NCI-H1105 treated with DMSO at 0.1 percent for 48 hours (cell line): ENCODE data around the gene FNDC8.
"Not testable (repeated sequence)": the region's sequence is repeated elsewhere in the genome, so short reads cannot be mapped to it uniquely, and the experiment has no call there.

Experiments used
- DNase-seq: peaks from one replicate; lab custom pipeline; 2025; lab: John Stamatoyannopoulos, UW

Gene FNDC8

GRCh38 chr17:35121315-35121714 lies at the start of gene FNDC8:
FNDC8 (plus strand) TSS chr17:35121615; CDS start chr17:35121694, 79 bp downstream.
- DNase-seq, result no peak

- DNase-seq, result no peak
Measured at GRCh38 chr17:35073183-35073790, 48.1 kb upstream of the FNDC8 start.

- DNase-seq, result no peak
Measured at GRCh38 chr17:35073991-35074627, 47.3 kb upstream of the FNDC8 start.

GRCh38 chr17:35074711-35075707 lies 46.4 kb upstream of the FNDC8 start:
- DNase-seq, result no peak

DNA sequence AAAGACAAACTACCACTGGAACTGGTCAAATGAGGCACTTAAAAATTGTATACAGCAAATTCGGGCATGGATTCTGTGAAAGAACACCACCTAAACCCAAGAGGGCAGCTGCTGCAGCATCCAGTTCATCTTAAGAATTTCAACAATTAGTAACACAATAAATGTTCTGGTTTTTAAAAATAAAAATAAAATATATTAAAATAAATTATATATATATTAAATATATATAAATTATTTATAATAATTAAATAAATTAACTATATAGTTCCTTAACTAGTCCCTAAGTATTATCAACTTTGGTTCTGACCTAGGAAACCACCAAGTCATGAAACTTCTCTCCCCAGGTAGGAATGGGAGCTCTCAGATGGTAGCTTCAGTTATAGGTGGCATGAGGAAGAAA lies 44.5 kb upstream of the FNDC8 start:
- DNase-seq, result no peak

DNA sequence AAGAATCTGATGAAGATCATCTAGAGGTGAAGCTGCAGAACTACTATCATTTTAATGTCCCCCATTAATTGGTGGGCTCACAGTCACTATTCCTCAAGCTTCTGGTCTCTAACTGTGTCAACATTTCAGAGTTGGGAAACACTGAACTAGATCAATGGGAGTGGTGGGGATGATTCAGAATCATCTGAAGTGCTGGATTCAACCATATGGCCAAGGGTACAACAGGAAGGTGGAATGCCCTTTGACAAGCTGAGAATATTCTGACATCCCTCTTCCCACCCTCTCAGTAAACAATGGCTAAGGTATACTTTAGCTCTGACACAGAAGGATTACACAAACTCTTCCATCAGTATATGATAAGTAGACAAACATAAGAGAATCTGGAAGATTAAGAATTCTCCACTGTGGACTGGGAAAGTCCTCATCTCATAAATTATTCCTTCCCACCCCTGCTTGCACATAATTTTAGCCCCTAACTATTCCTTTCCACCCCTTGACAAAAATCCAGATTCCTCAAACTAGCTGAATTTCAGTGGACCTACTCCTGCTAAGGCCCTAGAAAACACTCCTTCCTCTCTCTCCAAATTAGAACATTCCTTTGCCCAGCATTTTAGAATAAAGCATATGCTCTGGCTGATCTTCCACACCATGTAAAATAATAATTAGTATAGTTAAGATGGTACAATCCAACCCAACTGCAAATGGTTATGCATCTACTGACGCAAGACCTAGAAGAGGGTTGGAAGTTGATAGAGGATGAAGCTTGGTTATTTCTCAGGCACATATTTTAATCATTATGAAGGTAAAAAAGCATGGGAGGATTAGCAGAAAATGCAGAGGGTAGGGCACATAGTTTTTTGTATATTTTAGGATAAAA lies 41.6 kb upstream of the FNDC8 start:
- no peak for DNase-seq

GRCh38 chr17:35080536-35080935 lies 40.9 kb upstream of the FNDC8 start:
- DNase-seq, result no peak

DNA sequence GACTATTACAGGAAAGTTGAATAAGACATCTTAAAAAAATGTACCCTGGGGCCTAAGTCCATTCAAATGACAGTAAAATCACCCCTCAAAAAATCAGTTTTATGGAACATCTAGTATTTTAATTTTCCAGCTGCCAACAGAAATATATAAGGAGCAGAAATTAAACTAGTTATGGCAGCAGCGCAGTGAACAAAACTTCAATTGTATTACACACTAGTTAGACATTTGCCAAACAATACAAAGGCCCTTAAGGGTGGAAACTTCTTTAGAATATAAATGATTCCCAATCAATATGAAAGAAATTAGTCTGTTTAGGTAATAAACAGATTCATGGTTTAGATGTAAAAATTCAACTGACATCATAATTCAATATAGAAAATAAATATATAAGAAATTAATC lies 39.8 kb upstream of the FNDC8 start:
- DNase-seq, result no peak

- peak; percentile 91 for DNase-seq
Measured at GRCh38 chr17:35082073-35082657, 39.2 kb upstream of the FNDC8 start.

DNA sequence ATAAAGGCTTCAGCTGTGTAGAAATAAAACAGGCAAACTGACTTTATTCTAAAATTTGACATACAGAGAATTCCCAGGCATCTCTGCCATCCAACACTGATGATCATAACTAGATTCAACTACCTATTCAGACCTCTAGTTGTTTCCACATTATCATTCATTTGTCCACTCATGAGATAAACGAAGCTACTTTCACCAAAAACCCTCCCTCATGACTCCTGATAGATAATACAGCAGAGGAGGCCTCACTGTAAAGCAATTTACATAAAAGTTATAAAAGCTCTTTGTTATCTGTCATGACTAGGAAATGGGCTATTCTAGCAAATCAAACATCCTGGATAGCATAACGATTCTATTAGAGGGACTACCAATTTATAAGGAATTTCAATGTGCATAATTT lies 38.3 kb upstream of the FNDC8 start:
- DNase-seq, result no peak

- DNase-seq, result no peak
Measured at GRCh38 chr17:35084987-35085386, 36.4 kb upstream of the FNDC8 start.

DNA sequence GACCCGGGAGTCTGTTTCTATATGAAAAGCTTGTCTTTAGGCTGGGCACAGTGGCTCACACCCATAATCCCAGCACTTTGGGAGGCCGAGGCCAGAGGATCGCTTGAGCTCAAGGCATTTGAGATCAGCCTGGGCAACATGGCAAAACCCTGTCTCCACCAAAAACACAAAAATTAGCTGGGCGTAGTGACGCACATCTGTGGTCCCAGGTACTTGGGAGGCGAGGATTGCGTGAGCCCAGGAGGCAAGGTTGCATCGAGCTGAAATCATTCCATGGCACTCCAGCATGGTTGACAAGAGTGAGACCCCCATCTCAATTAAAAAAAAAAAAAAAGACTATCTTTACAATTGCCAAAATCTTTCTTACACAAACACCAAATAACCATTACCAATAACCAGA lies 35.3 kb upstream of the FNDC8 start:
- no peak for DNase-seq

GRCh38 chr17:35086931-35087573 lies 34.4 kb upstream of the FNDC8 start:
- no peak for DNase-seq

GRCh38 chr17:35087731-35088355 lies 33.6 kb upstream of the FNDC8 start:
- DNase-seq, result no peak

DNA sequence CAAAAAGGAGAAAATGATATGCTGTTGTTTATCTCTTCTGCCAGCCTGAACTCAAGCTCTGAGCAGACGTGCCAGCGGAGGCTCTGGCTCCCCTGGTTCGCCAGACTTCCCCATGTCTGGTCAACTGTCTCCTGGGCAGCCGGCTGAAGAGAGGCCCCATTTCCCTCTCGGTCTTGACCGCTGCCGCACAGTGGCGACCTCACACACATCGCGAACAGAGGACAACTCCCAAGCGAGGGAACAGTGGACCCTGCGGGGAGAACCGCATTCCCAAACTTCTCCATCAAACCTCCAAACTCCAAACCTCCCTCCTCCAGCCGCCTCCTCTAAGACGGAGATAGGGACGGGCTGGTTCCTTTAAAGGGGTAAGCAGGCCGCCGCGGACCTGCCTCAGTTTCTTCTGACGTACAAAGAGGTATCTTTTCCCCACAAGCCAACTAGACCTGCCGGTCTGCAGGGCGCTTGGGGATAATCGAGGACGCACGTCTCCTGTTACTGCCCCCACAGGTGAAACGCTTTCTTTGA lies 33.0 kb upstream of the FNDC8 start:
- peak; percentile 13 for DNase-seq

- peak; percentile 76 for DNase-seq
Measured at GRCh38 chr17:35088881-35089585, 32.4 kb upstream of the FNDC8 start.

- no peak for DNase-seq
Measured at GRCh38 chr17:35089586-35090296, 31.7 kb upstream of the FNDC8 start.

- not testable (repeated sequence) for DNase-seq
Measured at GRCh38 chr17:35090707-35091106, 30.7 kb upstream of the FNDC8 start.

DNA sequence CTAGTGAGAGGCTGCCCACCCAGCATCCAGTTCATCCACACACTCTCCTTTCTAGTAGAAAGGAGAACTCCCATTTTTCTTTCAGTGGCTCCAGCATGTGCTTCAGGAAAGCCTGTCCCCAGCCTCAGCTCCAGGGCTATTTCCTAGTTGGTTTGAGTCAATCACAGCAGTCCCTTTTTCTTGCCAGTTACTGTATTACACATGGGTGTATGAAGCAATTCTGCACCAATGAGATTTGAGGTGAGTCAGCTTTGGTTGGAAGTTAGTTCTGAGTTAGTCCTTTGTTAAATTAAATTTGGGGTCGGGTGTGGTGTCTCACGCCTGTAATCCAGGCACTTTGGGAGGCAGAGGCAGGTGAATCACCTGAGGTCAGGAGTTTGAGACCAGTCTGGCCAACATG lies 26.5 kb upstream of the FNDC8 start:
- no peak for DNase-seq
